Astrocyte of the spinal cord (primary cell): Measurements from ENCODE around the gene IL32.

Experiments used
- DNase-seq: peaks from one replicate; pipeline ENCODE4 v3.0.0; 2011; ENCODE audit warnings: low read depth, low spot score
- H3K4me3 ChIP-seq: 2 replicates; pipeline ENCODE4 v1.5.1; 2011; ENCODE audit warnings: low read depth, mild to moderate bottlenecking, low read length, moderate library complexity
- CTCF ChIP-seq: IDR thresholded peaks from 2 replicates; pipeline ENCODE4 v1.5.1; 2012; ENCODE audit warnings: low read depth, mild to moderate bottlenecking, low read length, inconsistent platforms
- in situ Hi-C: cut with HindIII; loops from 2 replicates; pipeline ENCODE4 v1.10.0; 2017; ENCODE audit warnings: low sequenced_read_pairs

The IL32 gene

GRCh38 chr16:3036726-3037315 is 28.6 kb upstream of the IL32 start, which contains the start of gene BICDL2:
TSS of gene BICDL2 (minus strand) at chr16:3036944. CDS start at chr16:3035496, 1,448 bp downstream.
- H3K4me3 ChIP-seq = no peak within 1 kb of the TSS
- in situ Hi-C loops = no loop called here
- no peak for TF ChIP-seq CTCF
- no peak for DNase-seq

- no peak for TF ChIP-seq CTCF
- in situ Hi-C loops = no loop called here
- no peak for DNase-seq
- H3K4me3 ChIP-seq = no peak overlapping the region
Measured at GRCh38 chr16:3038256-3038655, 27.2 kb upstream of the IL32 start.

- TF ChIP-seq CTCF = no peak
- in situ Hi-C loops = no loop called here
- no peak for DNase-seq
- H3K4me3 ChIP-seq = no peak overlapping the region
Measured at GRCh38 chr16:3038896-3039295, 26.5 kb upstream of the IL32 start.

- in situ Hi-C loops = no loop called here
- no peak overlapping the region for H3K4me3 ChIP-seq
- DNase-seq = no peak
- TF ChIP-seq CTCF = no peak
Measured at GRCh38 chr16:3042376-3042775, 23.1 kb upstream of the IL32 start.

- no peak overlapping the region for H3K4me3 ChIP-seq
- no peak for DNase-seq
- in situ Hi-C loops = no loop called here
- no peak for TF ChIP-seq CTCF
Measured at GRCh38 chr16:3044708-3045107, 20.7 kb upstream of the IL32 start.

- TF ChIP-seq CTCF = no peak
- peak within 1 kb of the TSS; percentile 31 for H3K4me3 ChIP-seq
- in situ Hi-C loops = no loop called here
- DNase-seq = no peak
Measured at GRCh38 chr16:3045758-3046640, 19.4 kb upstream of the IL32 start, which contains the start of gene MMP25. TSS of gene MMP25 (plus strand) at chr16:3046561. CDS start at chr16:3046918, 357 bp downstream.
